ENCODE measurements around the gene LRRC43.

DNA sequence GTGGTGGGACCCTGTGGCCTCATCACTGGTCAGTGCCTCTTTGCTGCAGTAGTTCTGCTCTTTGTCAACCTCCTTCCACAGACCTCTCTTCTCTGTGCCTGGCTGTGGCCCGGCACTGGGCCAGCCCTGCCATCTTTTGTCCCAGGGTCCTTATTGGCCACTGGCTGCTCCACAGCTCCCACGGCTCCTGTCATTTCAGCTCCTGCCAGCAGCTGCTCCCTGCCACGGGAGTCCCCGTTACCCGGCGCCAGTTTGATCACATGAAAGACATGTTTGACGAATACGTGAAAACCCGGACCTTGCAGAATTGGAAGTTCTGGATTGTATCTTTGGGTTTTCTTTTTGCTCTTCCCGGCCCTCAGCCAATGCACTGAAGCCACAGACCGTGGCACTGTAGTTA lies 44.3 kb upstream of the LRRC43 start:
- TF ChIP-seq, protein P1, sequence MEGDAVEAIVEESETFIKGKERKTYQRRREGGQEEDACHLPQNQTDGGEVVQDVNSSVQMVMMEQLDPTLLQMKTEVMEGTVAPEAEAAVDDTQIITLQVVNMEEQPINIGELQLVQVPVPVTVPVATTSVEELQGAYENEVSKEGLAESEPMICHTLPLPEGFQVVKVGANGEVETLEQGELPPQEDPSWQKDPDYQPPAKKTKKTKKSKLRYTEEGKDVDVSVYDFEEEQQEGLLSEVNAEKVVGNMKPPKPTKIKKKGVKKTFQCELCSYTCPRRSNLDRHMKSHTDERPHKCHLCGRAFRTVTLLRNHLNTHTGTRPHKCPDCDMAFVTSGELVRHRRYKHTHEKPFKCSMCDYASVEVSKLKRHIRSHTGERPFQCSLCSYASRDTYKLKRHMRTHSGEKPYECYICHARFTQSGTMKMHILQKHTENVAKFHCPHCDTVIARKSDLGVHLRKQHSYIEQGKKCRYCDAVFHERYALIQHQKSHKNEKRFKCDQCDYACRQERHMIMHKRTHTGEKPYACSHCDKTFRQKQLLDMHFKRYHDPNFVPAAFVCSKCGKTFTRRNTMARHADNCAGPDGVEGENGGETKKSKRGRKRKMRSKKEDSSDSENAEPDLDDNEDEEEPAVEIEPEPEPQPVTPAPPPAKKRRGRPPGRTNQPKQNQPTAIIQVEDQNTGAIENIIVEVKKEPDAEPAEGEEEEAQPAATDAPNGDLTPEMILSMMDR (IDR thresholded peaks at IDR 0.05; ENCODE audit: poor library complexity, severe bottlenecking) = no peak
- TF ChIP-seq EZH2 (IDR thresholded peaks at IDR 0.05; ENCODE audit: borderline replicate concordance, insufficient read depth, low read length, poor library complexity, severe bottlenecking) (no peak), RAD21 (conservative IDR thresholded peaks at IDR 0.05) (no peak)
- TF ChIP-seq, protein P2, sequence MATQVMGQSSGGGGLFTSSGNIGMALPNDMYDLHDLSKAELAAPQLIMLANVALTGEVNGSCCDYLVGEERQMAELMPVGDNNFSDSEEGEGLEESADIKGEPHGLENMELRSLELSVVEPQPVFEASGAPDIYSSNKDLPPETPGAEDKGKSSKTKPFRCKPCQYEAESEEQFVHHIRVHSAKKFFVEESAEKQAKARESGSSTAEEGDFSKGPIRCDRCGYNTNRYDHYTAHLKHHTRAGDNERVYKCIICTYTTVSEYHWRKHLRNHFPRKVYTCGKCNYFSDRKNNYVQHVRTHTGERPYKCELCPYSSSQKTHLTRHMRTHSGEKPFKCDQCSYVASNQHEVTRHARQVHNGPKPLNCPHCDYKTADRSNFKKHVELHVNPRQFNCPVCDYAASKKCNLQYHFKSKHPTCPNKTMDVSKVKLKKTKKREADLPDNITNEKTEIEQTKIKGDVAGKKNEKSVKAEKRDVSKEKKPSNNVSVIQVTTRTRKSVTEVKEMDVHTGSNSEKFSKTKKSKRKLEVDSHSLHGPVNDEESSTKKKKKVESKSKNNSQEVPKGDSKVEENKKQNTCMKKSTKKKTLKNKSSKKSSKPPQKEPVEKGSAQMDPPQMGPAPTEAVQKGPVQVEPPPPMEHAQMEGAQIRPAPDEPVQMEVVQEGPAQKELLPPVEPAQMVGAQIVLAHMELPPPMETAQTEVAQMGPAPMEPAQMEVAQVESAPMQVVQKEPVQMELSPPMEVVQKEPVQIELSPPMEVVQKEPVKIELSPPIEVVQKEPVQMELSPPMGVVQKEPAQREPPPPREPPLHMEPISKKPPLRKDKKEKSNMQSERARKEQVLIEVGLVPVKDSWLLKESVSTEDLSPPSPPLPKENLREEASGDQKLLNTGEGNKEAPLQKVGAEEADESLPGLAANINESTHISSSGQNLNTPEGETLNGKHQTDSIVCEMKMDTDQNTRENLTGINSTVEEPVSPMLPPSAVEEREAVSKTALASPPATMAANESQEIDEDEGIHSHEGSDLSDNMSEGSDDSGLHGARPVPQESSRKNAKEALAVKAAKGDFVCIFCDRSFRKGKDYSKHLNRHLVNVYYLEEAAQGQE (IDR thresholded peaks at IDR 0.05; ENCODE audit: borderline replicate concordance) = no peak

Measured in neural cell (in vitro differentiated cells).